Activated naive CD8-positive, alpha-beta T cell treated with anti-CD3 and anti-CD28 coated beads for 36 hours (primary cell): ENCODE measurements around the gene PEPD. TPM values are rescaled to one million over a fixed set of nuclear protein-coding genes. Genes with fewer than 3 reads are reported as not detected.

Source experiments
- DNase-seq: peaks from one replicate; pipeline ENCODE4 v3.0.0; 2021
- H3K27ac Mint-ChIP-seq: one replicate; pipeline ENCODE4 v1.8.0; 2022; ENCODE audit warnings: mild to moderate bottlenecking, moderate library complexity, mixed read lengths
- H3K27me3 Mint-ChIP-seq: one replicate; pipeline ENCODE4 v1.8.0; 2022; ENCODE audit warnings: mild to moderate bottlenecking, mixed read lengths
- H3K36me3 Mint-ChIP-seq: one replicate; pipeline ENCODE4 v1.8.0; 2021; ENCODE audit warnings: mild to moderate bottlenecking, mixed read lengths
- H3K4me1 Mint-ChIP-seq: one replicate; pipeline ENCODE4 v1.8.0; 2021; ENCODE audit warnings: mixed read lengths
- H3K4me3 Mint-ChIP-seq: one replicate; pipeline ENCODE4 v1.8.0; 2022; ENCODE audit warnings: mild to moderate bottlenecking, moderate library complexity, mixed read lengths
- H3K9me3 Mint-ChIP-seq: one replicate; pipeline ENCODE4 v1.8.0; 2022; ENCODE audit warnings: mixed read lengths
- total RNA-seq, 2 experiments: library from RNA; stranded (reverse); gene quantifications; one replicate each; pipeline ENCODE4 v1.2.3, GENCODE V29; 2021

Gene PEPD
- total RNA-seq, 2 experiments from 2014 or later, result 36.3 to 39.4 TPM

- Mint-ChIP-seq H3K4me3 (no peak overlapping the region), H3K27me3 (no peaks in the 10 kb centered on the region), H3K9me3 (no peaks in the 10 kb centered on the region), H3K36me3 (peaks cover 3% of the 10 kb centered on the region), H3K27ac (no peak overlapping the region), H3K4me1 (no peaks in the 10 kb centered on the region)
- DNase-seq, result no peak
These were observed 131.3 kb downstream of the PEPD start for GRCh38 chr19:33390101-33390907.

- H3K9me3 Mint-ChIP-seq, result no peaks in the 10 kb centered on the region
- H3K27ac Mint-ChIP-seq, result no peak overlapping the region
- DNase-seq, result no peak
- no peaks in the 10 kb centered on the region for H3K4me1 Mint-ChIP-seq
- peaks cover 3% of the 10 kb centered on the region for H3K36me3 Mint-ChIP-seq
- H3K27me3 Mint-ChIP-seq, result no peaks in the 10 kb centered on the region
- no peak overlapping the region for H3K4me3 Mint-ChIP-seq
These were observed 132.0 kb downstream of the PEPD start for GRCh38 chr19:33389421-33390100.

- H3K27ac Mint-ChIP-seq, result no peak overlapping the region
- H3K4me3 Mint-ChIP-seq, result no peak overlapping the region
- H3K4me1 Mint-ChIP-seq, result peaks cover 2% of the 10 kb centered on the region
- no peaks in the 10 kb centered on the region for H3K9me3 Mint-ChIP-seq
- DNase-seq, result no peak
- peaks cover 5% of the 10 kb centered on the region for H3K36me3 Mint-ChIP-seq
- H3K27me3 Mint-ChIP-seq, result no peaks in the 10 kb centered on the region
These were observed 132.7 kb downstream of the PEPD start for GRCh38 chr19:33388725-33389420.

- H3K27ac Mint-ChIP-seq, result no peak overlapping the region
- H3K36me3 Mint-ChIP-seq, result peaks cover 8% of the 10 kb centered on the region
- DNase-seq, result no peak
- H3K9me3 Mint-ChIP-seq, result no peaks in the 10 kb centered on the region
- H3K4me1 Mint-ChIP-seq, result peaks cover 3% of the 10 kb centered on the region
- no peaks in the 10 kb centered on the region for H3K27me3 Mint-ChIP-seq
- H3K4me3 Mint-ChIP-seq, result no peak overlapping the region
These were observed 133.3 kb downstream of the PEPD start for GRCh38 chr19:33388231-33388724.

GRCh38 chr19:33387351-33388230 is 134.0 kb downstream of the PEPD start:
- Mint-ChIP-seq H3K4me1 (peaks cover 3% of the 10 kb centered on the region), H3K36me3 (peaks cover 8% of the 10 kb centered on the region), H3K9me3 (no peaks in the 10 kb centered on the region), H3K27me3 (no peaks in the 10 kb centered on the region), H3K27ac (no peak overlapping the region), H3K4me3 (no peak overlapping the region)
- DNase-seq, result no peak

- Mint-ChIP-seq H3K27me3 (no peaks in the 10 kb centered on the region), H3K27ac (no peak overlapping the region), H3K9me3 (no peaks in the 10 kb centered on the region), H3K36me3 (peaks cover 8% of the 10 kb centered on the region), H3K4me3 (no peak overlapping the region), H3K4me1 (peaks cover 10% of the 10 kb centered on the region)
- DNase-seq, result no peak
These were observed 135.2 kb downstream of the PEPD start for GRCh38 chr19:33386361-33386858.

GRCh38 chr19:33385956-33386355 is 135.6 kb downstream of the PEPD start:
- H3K9me3 Mint-ChIP-seq, result no peaks in the 10 kb centered on the region
- H3K36me3 Mint-ChIP-seq, result peaks cover 9% of the 10 kb centered on the region
- H3K4me3 Mint-ChIP-seq, result no peak overlapping the region
- H3K27me3 Mint-ChIP-seq, result no peaks in the 10 kb centered on the region
- no peak for DNase-seq
- no peak overlapping the region for H3K27ac Mint-ChIP-seq
- peaks cover 14% of the 10 kb centered on the region for H3K4me1 Mint-ChIP-seq

- Mint-ChIP-seq H3K9me3 (no peaks in the 10 kb centered on the region), H3K4me1 (peaks cover 19% of the 10 kb centered on the region), H3K36me3 (peaks cover 10% of the 10 kb centered on the region), H3K27me3 (no peaks in the 10 kb centered on the region), H3K27ac (no peak overlapping the region), H3K4me3 (no peak overlapping the region)
- no peak for DNase-seq
These were observed 136.6 kb downstream of the PEPD start for GRCh38 chr19:33384983-33385382.

GRCh38 chr19:33383720-33384292 is 137.8 kb downstream of the PEPD start:
- H3K36me3 Mint-ChIP-seq, result peaks cover 22% of the 10 kb centered on the region
- no peak overlapping the region for H3K27ac Mint-ChIP-seq
- H3K9me3 Mint-ChIP-seq, result no peaks in the 10 kb centered on the region
- no peak overlapping the region for H3K4me3 Mint-ChIP-seq
- no peak for DNase-seq
- no peaks in the 10 kb centered on the region for H3K27me3 Mint-ChIP-seq
- H3K4me1 Mint-ChIP-seq, result peaks cover 22% of the 10 kb centered on the region

- H3K4me3 Mint-ChIP-seq, result no peak overlapping the region
- DNase-seq, result no peak
- no peak overlapping the region for H3K27ac Mint-ChIP-seq
- H3K36me3 Mint-ChIP-seq, result peaks cover 25% of the 10 kb centered on the region
- peaks cover 28% of the 10 kb centered on the region for H3K4me1 Mint-ChIP-seq
- no peaks in the 10 kb centered on the region for H3K27me3 Mint-ChIP-seq
- H3K9me3 Mint-ChIP-seq, result no peaks in the 10 kb centered on the region
These were observed 138.6 kb downstream of the PEPD start for GRCh38 chr19:33382982-33383381.

- Mint-ChIP-seq H3K4me3 (no peak overlapping the region), H3K4me1 (peaks cover 37% of the 10 kb centered on the region), H3K27me3 (no peaks in the 10 kb centered on the region), H3K36me3 (peaks cover 22% of the 10 kb centered on the region), H3K9me3 (no peaks in the 10 kb centered on the region), H3K27ac (no peak overlapping the region)
- DNase-seq, result no peak
These were observed 139.6 kb downstream of the PEPD start for GRCh38 chr19:33382006-33382405.

GRCh38 chr19:33381101-33381500 is 140.5 kb downstream of the PEPD start:
- peaks cover 23% of the 10 kb centered on the region for H3K36me3 Mint-ChIP-seq
- DNase-seq, result no peak
- no peaks in the 10 kb centered on the region for H3K9me3 Mint-ChIP-seq
- no peak overlapping the region for H3K4me3 Mint-ChIP-seq
- no peaks in the 10 kb centered on the region for H3K27me3 Mint-ChIP-seq
- H3K4me1 Mint-ChIP-seq, result peaks cover 45% of the 10 kb centered on the region
- H3K27ac Mint-ChIP-seq, result peak overlapping the region; percentile 5

GRCh38 chr19:33379151-33379829 is 142.3 kb downstream of the PEPD start:
- no peak for DNase-seq
- H3K27me3 Mint-ChIP-seq, result no peaks in the 10 kb centered on the region
- H3K4me3 Mint-ChIP-seq, result no peak overlapping the region
- H3K36me3 Mint-ChIP-seq, result peaks cover 39% of the 10 kb centered on the region
- H3K4me1 Mint-ChIP-seq, result peaks cover 58% of the 10 kb centered on the region
- no peaks in the 10 kb centered on the region for H3K9me3 Mint-ChIP-seq
- peak overlapping the region; percentile 22 for H3K27ac Mint-ChIP-seq
